ACHN (cell line): ENCODE data around the gene FOSB.
A peak's percentile ranks its signal among the peaks of the same experiment; 100 is the strongest.

Source experiments
- DNase-seq: peaks from one replicate; pipeline ENCODE4 v3.0.0-alpha.2; 2015
- in situ Hi-C: cut with HindIII; loops from 2 replicates; pipeline ENCODE4 v1.10.0; 2017; ENCODE audit warnings: low sequenced_read_pairs, low pct_ligation_motif_present, low pct_unique_long_range_greater_than_20kb

The FOSB gene

GRCh38 chr19:45440259-45440638 lies 27.5 kb upstream of the FOSB start:
- in situ Hi-C loops, result no loop called here
- no peak for DNase-seq

GRCh38 chr19:45440873-45441654 lies 26.7 kb upstream of the FOSB start:
- in situ Hi-C loops, result no loop called here
- DNase-seq, result peak; percentile 57

GRCh38 chr19:45442408-45442777 lies 25.4 kb upstream of the FOSB start:
- in situ Hi-C loops, result no loop called here

GRCh38 chr19:45442778-45443461 lies 24.9 kb upstream of the FOSB start:
- DNase-seq, result peak; percentile 14
- in situ Hi-C loops, result no loop called here

More at GRCh38 chr19:45442408-45442777, 25.4 kb upstream of the FOSB start:
- DNase-seq, result no peak

GRCh38 chr19:45443462-45444317 lies 24.1 kb upstream of the FOSB start:
- peak; percentile 92 for DNase-seq
- in situ Hi-C loops, result no loop called here

- in situ Hi-C loops, result no loop called here
- peak; percentile 86 for DNase-seq
These were observed 23.3 kb upstream of the FOSB start for GRCh38 chr19:45444318-45445041.

GRCh38 chr19:45445139-45445538 lies 22.7 kb upstream of the FOSB start:
- in situ Hi-C loops, result no loop called here
- DNase-seq, result no peak

- in situ Hi-C loops, result no loop called here
- peak; percentile 58 for DNase-seq
These were observed 21.5 kb upstream of the FOSB start for GRCh38 chr19:45446295-45446694.

GRCh38 chr19:45446944-45447343 lies 20.9 kb upstream of the FOSB start:
- in situ Hi-C loops, result no loop called here
- DNase-seq, result no peak

GRCh38 chr19:45448425-45448756 lies 19.4 kb upstream of the FOSB start:
- in situ Hi-C loops, result no loop called here
- DNase-seq, result no peak

GRCh38 chr19:45448887-45449299 lies 18.9 kb upstream of the FOSB start:
- in situ Hi-C loops, result no loop called here
- no peak for DNase-seq

- DNase-seq, result no peak
- in situ Hi-C loops, result no loop called here
These were observed 17.8 kb upstream of the FOSB start for GRCh38 chr19:45450012-45450333.

GRCh38 chr19:45451131-45451849 lies 16.5 kb upstream of the FOSB start:
- in situ Hi-C loops, result no loop called here
- no peak for DNase-seq

GRCh38 chr19:45451850-45452387 lies 15.9 kb upstream of the FOSB start:
- DNase-seq, result no peak
- in situ Hi-C loops, result no loop called here

GRCh38 chr19:45455707-45456499 lies 11.9 kb upstream of the FOSB start:
- in situ Hi-C loops, result no loop called here
- DNase-seq, result peak; percentile 97

- in situ Hi-C loops, result no loop called here
These were observed 11.3 kb upstream of the FOSB start for GRCh38 chr19:45456500-45456815.

GRCh38 chr19:45457776-45458175 lies 10.0 kb upstream of the FOSB start:
- DNase-seq, result no peak
- in situ Hi-C loops, result no loop called here

More at GRCh38 chr19:45456500-45456815, 11.3 kb upstream of the FOSB start:
- no peak for DNase-seq
